Activated CD4-positive, alpha-beta T cell treated with anti-CD3 and anti-CD28 coated beads, Interleukin-2, Interleukin-6, amounts not matched to agents 100 ng/mL and 50 ng/mL, durations not matched to agents 16 hours and 8 hours (primary cell): ENCODE measurements around the gene RREB1.
A peak's percentile ranks its signal among the peaks of the same experiment; 100 is the strongest.

ENCODE experiments used
- DNase-seq: peaks from one replicate; pipeline ENCODE4 v3.0.0-alpha.2; 2020

Gene RREB1, protein sequence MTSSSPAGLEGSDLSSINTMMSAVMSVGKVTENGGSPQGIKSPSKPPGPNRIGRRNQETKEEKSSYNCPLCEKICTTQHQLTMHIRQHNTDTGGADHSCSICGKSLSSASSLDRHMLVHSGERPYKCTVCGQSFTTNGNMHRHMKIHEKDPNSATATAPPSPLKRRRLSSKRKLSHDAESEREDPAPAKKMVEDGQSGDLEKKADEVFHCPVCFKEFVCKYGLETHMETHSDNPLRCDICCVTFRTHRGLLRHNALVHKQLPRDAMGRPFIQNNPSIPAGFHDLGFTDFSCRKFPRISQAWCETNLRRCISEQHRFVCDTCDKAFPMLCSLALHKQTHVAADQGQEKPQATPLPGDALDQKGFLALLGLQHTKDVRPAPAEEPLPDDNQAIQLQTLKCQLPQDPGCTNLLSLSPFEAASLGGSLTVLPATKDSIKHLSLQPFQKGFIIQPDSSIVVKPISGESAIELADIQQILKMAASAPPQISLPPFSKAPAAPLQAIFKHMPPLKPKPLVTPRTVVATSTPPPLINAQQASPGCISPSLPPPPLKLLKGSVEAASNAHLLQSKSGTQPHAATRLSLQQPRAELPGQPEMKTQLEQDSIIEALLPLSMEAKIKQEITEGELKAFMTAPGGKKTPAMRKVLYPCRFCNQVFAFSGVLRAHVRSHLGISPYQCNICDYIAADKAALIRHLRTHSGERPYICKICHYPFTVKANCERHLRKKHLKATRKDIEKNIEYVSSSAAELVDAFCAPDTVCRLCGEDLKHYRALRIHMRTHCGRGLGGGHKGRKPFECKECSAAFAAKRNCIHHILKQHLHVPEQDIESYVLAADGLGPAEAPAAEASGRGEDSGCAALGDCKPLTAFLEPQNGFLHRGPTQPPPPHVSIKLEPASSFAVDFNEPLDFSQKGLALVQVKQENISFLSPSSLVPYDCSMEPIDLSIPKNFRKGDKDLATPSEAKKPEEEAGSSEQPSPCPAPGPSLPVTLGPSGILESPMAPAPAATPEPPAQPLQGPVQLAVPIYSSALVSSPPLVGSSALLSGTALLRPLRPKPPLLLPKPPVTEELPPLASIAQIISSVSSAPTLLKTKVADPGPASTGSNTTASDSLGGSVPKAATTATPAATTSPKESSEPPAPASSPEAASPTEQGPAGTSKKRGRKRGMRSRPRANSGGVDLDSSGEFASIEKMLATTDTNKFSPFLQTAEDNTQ (N-terminal part only)

DNA sequence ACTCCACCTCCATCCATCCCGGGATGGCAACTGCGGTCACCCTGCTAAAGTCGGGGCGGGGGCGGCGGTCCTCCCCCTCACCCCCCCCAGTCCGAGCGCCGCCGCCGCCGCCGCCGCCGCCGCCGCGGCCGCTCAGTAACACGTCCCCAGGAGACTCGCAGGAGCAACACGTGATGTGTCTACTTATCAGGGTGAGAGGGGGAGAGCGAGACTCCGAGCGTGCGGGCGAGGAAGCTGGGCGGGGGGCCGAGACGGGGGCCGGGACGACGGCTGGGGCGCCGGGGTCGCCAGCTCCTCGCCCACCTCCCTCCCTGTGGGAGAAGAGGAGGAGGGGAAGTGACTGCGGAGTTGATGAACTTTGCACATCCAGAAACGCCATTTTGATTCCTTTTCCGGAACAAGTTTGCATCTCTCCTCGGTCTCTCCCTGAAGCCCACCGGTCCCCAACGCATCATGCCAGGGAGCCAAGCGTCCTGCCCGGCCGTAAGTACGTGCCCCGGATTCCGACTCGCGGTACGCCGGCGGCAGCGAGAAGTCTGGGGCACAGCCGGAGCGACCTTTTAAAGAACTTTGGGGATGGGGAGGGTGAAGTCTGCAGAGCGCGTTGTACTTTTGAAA, at the start of gene RREB1:
Gene RREB1 (plus strand): TSS at position 384 of the 618 bp plus-strand sequence. CDS start 73,951 bp downstream, outside the sequence.
- DNase-seq, result peak; percentile 69

DNA sequence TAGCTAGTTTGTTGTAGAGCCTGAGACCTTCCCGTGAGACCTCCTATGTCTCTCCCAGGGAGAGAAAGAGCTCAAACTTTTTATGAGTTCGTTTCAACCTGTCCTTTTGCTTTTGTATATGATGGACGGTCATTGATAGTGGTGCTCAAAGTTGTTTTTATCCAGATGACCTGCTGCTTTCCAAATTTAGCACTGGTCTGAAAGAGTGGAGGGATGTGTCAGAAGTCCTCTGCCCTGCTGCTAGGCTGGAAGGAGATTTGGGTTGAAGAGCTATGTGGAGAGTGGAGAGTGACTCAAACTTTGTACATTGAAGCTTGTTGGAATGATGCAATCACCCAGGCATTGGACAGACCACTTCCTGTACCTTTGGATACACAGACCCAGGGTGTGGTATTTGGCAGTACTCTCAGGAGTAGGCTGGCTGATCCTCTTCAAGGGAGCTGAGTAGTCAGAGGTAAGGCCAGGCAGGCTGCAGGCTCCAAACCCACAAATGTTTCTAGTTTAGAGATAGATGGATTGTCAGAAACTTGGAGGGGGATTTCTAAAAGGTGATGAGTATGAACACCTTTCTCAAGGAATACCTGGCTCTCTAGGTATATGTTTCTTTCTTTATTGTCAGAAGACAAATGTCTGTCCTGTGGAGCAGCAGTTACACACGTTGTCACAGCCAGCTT, 49.4 kb upstream of the RREB1 start:
- DNase-seq, result peak; percentile 33

DNA sequence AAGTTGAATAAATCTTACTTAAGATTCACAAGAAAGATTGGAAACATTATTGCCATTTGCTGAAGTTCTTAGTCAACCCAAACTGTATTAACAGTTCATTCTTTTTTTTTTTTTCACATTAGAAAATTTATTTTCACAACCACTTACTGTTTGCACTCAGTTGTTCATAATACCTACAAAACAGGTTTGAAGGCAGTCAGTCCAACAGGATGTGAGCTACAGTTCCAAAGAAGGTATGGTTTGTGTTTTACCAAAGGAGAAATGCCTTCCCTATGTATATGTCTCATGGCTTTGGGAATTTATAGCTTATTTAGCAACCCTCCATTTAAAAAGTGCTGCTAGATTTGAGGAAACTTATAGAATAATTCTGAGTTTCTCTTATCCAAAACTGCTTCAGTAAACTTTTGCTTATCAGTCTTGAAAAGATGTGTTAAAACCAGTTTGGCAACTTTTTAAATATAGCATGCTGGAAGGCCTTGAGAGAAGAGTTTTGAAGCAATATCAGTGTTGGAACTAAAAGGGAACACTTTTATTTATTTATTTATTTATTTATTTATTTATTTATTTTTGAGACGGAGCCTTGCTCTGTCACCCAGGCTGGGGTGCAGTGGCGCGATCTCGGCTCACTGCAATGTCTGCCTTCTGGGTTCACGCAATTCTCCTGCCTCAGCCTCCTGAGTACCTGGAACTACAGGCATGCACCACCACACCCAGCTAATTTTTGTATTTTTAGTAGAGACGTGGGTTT, 46.8 kb upstream of the RREB1 start:
- DNase-seq, result no peak

DNA sequence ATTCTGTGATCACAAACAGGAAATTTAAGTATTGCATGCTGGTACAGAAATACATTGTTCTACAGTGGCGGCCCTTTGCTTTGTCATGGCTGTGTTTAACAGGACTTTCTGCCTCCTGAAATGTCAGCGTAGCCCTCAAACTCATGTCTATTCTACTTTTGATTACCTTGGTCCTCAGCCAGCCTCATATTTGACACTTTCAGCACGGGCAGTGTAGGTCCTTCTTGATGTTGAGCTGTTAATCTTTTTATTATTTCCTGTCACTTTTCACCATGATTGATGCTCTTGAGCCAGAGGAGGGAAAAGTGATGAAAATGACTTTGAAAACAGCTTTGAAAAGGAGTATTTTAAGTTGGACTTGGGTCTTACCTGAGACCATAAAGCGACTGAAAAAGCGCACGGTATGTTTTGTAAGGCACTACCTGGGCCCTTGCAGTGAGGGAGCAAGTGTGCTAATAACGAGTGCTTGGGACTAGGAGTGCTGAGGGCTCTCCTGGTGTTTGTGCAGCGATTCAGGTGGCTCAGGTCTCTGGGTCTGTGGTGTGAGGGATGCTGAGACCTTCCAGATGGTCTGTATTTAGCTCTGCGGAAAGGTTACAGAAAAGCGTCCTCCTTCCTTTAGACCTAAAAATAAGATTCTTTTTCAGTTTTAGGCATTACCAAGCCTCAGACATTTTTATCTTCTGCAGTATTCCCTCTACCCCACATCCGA, 45.2 kb upstream of the RREB1 start:
- DNase-seq, result no peak

DNA sequence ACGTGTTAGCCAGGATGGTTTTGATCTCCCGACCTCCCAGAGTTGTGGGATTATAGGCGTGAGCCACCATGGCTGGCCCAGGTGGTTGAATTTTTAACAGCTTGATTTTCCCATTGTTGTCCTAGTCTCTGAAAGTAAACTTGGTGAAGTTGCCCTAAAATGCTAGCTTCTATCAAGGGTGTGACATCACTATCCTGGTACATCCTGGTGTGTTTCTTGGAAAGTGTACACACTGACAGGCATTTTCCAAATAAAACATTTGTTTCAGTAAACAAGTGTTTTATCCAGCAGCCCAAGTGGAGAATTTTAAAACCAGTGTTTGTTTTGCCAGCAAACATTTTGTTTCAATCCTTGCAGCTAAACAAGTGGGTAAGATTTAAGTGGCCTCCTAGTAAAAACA, 40.5 kb upstream of the RREB1 start:
- no peak for DNase-seq

DNA sequence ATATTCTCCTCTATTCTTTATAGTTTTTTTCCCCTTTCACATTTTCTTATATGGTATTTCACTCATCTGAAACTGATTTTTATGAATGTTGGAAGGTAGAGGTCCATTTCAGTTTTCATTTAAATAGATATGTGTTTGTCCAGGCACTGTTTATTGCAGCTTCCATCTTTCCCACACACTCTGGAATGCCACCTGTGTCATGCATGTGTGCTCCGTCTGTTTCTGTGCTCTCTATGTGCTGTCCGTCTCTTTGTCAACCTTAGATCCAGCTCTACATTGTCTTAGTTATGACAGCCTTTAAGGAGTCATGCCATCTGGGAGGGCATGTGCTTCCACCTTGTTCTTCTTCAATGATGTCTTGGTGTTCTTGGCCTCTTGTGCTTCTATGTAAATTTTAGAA, 36.4 kb upstream of the RREB1 start:
- no peak for DNase-seq

DNA sequence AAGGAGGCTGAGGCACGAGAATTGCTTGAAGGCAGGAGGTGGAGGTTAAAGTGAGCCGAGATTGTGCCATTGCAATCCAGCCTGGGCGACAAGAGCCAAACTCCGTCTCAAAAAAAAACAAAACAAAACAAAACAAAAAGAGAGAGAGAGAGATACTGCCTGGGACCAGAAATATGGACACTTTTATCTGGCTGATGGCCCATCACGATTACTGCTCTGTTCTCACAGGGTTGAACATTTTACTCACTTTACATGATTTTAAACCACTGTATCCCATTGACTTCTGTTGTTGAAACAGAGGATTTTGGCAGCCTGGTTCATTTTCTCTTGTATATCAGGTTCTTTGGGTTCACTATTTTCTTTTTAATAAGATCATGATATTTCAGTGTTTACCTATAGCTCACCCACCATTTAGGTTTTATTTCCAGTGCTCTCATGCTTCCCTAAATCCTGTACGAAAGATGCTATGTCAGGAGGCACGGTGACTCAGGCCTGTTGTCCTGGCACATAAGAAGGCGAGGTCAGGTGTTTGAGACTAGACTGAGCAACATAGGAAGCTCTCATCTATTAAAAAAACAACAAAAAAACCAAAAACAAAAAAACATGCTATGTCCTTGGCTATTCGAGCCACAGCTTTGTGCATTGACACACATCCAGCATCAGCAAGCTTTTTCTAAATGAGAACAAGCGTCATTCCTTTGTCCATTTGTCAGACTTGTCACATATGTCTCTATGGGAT, 34.5 kb upstream of the RREB1 start:
- no peak for DNase-seq

DNA sequence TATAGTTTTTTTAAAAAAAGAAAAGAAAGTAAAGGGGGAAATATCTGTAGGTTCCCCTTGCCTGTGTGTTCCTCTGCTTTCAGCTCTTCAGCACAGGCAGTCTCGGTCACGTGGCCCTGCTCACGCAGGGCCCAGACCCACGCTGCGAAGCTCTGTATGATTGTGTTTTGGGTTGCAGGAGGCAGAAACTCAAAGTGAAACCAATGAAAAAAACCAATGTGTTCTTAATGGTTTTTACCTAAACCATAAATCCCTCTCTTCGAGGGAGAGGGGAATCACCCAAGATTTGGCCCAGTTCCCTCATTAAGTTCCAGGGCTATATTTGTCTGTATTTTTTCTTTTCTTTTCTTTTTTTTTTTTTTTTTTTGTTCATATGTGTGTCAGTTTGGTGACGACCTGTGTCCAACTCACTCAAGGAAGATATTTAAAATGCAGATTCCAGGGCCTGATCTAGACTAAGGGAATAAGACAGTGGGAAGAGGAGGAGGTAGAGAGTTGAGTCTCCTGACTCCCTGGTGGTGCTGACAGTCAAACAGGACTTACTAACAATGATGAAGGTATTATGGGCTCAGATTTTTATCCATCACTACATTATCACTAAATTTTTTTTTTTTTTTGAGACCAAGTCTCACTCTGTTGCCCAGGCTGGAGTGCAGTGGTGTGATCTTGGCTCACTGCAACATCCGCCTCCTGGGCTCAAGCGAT, 33.8 kb upstream of the RREB1 start:
- peak; percentile 88 for DNase-seq

DNA sequence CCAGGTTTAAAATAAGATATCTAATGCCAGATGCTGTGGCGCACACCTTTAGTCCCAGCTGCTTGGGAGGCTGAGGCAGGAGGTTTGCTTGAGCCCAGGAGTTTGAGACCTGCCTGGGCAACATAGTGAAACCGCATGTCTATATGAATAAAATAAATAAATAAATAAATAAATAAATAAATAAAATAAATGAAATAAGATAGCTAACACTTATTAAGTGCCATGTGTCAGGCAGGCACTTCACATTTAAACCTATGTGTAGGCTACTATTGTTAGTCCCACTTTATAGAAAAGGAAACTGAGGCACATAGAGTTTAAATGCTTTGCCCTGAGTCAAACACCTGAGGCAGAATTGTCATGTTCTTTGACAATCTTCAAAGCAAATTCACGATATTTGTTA, 32.9 kb upstream of the RREB1 start:
- no peak for DNase-seq

DNA sequence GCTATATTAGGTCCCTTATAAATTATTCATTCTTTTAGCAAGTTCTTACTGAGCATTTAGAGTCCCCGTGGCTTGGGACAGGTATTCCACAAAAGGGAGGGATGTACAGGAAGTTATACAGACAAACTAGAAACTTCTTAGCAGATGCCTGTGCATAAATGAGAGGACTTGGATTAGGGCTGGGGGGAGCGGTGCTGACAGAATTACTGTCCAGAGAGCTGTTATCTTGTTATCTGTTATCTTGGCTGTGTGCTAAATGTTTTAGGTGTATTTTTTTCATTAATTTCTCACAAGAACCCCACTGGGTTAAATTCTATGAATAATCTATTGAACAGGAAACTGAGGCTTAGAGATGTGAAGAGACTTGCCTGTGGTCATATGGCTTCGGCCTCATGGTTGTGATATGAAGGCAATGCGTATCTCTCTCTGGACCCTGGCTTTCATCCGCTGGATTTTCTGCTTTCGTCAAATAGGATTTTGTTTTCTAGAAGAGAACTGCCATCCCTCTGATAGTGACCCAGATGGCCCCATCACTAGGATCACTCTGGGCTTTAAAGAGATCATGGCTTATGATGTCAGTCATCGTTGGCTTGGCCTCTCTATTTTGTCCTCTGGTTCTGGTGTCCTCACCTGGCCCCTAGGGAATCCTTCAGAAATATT, 32.3 kb upstream of the RREB1 start:
- DNase-seq, result no peak

DNA sequence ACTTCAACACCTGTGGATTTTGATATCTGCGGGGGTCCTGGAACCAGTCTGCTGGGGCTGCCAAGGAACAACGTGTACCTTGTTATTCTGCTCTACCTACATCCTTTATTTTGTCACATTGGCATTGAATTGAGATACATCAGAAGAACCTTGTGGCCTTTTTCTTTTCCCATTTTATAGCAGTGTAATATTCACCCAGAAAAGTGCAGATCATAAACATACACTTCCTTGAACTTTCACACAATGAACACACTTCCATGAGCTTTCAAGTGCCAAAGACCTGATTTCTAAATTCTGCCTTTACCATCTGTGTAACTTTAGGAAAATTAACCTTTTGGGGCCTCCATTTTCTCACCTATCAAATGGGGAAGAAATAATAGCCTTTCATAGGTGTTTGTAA, 29.9 kb upstream of the RREB1 start:
- no peak for DNase-seq

DNA sequence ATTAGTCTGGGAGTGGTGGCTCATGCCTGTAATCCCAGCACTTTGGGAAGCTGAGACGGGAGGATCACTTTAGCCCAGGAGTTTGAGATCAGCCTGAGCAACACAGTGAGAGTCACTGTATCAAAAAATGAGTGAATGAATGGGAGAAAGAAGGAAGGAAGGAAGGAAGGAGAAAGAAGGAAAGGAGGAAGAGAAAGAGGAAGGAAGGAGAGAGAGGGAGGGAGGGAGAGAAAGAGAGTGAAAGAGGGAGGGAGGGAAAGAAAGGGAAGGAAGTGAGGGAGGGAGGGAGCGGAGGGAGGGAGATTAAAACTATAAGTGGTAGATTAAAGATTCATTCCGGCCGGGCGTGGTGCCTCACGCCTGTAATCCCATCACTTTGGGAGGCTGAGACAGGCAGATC, 28.9 kb upstream of the RREB1 start:
- DNase-seq, result no peak

DNA sequence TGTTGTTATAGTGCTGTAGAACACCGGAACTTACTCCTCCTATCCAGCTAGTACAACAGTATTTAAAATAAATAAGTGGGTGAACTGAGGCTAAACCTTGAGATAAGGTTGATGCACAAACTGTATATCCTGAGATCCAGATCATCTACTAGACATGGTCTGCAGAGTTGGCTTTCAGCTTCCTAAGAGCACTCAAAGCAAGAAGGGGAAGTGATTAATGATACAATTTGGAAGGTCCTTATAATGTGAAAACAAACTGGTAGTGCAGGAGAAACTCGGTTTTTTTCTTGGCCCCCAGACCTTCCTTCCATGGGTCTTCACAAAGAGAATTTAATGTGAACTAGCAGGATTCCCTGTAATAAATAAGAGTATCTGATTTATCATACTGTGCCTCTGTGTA, 27.4 kb upstream of the RREB1 start:
- no peak for DNase-seq

DNA sequence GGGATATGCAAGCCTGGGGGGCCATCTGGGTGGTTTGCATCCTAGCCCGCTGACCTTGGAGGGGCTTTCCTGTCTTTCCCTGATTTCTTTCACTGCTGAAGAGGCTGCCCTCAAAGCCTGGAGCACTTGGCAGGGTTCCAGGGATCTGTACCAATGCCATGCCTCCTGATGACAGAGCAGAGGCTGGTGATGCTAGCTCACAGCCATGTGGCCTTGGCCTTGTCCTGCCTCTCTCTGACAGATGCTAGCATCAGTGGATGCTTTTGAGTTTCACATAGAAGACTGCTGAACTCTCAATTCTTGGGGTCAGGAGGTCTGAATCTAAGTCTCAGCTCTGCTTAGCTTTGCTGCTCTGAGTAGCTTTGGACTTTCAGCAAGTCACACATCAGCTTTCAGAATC, 21.9 kb upstream of the RREB1 start:
- DNase-seq, result no peak

DNA sequence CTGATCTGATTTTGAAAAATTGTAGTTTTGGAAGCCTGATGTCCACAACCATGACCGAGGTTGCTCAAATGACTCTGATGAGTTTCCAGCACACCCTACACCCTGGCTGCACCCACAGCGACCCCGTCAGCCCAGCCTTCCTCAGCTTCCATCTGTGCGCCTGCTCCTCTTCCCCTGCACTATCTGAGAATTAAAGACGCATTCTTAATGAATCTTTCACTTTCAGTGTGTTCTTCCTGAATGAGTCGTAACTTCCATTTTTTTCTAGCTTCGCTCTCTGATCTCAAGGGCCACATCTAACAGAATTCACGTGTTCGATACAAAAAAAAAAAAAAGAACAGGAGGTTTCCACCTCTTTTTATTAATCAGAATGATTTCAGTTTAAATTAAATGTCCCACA, 21.3 kb upstream of the RREB1 start:
- DNase-seq, result peak; percentile 57

DNA sequence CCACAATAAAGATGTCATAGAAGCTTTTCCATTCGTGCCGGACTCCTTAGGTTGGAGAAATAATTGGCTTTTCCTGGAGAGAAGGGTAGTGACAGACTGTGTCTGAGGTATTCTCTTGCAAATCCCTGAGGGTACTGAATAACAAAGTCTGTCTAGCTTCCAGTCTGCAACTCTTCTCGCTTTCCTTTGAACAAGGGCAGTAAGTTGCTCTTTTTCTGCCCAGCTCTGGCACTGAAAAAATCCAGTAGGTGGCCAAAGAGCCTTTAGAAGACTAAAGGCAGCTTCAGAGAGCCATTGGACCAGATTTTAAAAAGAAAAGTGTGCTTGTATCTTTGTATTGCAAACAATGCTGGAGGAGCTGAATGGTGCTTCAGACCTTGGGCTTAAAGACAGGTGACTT, 20.7 kb upstream of the RREB1 start:
- no peak for DNase-seq

DNA sequence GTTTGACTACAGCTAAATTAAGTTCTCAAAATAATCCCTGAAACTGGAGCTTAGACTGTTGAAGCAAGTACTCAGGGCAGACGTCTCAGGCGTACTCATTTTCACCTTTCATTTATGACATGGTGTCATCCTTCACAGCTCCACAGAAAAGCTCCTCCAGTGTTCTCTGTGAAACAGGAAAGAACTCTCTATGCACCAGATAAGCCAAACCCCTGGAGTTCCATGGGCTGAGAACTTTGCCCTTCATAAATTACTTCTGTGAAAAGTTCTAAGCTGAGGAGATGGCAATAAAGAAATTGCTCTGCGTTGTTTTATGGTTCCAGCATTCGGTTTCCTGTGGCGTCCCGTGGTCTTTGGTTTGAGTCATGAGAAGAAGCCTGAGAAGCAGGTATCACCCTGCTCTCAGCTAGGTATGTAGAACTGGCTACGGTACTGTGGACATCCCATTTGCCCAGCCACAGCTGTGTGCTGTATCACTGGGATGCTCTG, 20.2 kb upstream of the RREB1 start:
- DNase-seq, result peak; percentile 61

DNA sequence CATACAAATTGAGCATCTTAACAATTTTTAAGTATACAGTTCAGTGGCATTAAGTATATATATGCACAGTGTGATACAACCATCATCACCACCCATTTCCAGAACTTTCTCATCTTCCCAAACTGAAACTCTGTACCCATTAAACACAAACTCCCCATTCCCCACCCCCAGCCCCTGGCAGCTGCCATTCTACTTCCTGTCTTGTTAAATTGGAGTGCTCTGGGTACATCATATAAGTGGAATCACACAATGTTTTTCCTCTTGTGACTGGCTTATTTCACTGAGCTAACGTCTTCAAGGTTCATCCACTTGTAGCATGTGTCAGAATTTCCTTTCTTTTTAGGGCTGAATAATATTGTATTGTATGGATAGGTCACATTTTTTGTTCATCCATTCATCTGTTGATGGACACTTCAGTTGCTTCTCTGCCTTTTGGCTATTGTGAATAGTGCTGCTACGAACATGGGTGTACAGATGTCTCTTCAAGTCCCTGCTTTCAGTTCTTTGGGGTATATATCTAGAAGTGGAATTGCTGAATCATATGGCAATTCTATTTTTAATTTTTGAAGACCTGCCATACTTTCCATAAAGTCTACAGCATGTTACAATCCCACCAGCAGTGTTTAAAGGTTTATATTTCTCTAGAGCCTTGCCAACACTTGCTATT, 19.6 kb upstream of the RREB1 start:
- no peak for DNase-seq
